Stimulated activated CD8-positive, alpha-beta memory T cell treated with anti-CD3 and anti-CD28 coated beads, Interleukin-12 subunit alpha, Interleukin-12 subunit beta, amount 100 ng/mL, for 1 hour (primary cell): ENCODE measurements around the gene PKHD1.

ENCODE experiments used
- DNase-seq: peaks from one replicate; pipeline ENCODE4 v3.0.0-alpha.2; 2020; ENCODE audit warnings: low read depth

Gene PKHD1

DNA sequence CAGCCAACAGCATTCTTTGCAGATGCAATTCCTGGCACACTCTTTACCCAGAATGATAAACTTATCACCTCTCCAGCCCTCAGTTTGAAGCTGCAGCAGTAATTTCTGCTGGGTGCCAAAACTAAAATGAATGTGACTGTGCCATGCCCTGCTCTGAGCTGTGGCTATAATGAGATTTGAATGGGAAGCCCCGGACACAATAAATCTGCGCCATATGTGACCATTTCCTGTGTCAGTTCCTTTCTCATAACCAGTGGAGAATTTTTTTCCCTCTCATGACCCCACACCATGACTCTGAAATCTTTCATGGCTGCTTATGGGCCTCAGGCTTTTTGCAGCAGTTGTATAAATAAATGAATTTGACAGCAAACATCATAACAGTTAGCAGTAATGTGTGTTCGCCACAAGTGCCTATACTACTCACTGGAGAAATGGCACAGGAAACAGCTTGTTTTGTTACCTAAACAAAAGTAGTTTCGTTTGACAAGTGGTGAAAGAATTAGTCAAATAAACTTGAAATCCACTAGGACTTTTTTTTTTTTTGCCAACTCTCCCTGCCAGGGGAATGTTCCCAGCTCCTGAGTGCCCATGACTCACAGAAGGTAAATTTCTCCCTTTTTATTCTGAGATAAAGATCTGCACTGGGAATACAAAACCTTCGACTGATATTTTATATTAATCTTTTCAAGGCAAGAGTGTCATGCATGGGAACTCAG, 408.4 kb downstream of the PKHD1 start:
- DNase-seq = no peak

DNA sequence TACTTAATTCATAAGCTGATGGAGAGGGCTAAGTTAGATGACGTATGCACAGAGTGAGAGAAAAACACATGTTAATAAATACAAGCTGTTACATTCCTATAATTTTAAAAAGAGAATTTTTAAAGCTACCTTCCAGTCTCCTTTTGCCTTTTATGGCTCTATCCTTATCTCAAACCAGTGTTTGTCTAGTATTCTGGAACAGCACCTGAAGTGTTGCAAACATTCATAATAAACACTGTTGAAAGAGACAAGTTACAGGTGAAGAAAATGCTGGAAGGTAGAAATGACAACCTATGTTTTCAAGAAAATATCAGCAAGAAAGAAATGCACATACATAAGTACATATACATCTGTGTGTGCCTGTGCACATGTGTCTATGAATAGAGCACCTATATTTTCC, 409.1 kb downstream of the PKHD1 start:
- DNase-seq = no peak

DNA sequence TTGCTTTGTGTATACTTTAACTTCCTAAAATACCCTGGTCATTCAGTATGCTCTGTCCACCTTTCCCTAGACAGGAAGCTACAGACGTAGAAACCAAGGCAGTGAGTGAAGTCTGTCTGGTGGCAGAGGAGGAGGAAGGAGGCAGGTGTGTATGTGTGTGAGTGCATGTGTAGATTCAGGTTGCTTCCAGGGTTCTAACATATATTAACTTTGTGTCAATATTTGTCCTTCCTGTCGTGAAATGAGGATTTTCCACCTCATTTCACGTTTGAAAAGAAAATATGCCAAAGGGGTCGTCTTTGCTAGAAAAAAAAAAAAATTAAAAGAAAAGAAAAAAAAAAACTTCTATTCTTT, 411.5 kb downstream of the PKHD1 start:
- no peak for DNase-seq

DNA sequence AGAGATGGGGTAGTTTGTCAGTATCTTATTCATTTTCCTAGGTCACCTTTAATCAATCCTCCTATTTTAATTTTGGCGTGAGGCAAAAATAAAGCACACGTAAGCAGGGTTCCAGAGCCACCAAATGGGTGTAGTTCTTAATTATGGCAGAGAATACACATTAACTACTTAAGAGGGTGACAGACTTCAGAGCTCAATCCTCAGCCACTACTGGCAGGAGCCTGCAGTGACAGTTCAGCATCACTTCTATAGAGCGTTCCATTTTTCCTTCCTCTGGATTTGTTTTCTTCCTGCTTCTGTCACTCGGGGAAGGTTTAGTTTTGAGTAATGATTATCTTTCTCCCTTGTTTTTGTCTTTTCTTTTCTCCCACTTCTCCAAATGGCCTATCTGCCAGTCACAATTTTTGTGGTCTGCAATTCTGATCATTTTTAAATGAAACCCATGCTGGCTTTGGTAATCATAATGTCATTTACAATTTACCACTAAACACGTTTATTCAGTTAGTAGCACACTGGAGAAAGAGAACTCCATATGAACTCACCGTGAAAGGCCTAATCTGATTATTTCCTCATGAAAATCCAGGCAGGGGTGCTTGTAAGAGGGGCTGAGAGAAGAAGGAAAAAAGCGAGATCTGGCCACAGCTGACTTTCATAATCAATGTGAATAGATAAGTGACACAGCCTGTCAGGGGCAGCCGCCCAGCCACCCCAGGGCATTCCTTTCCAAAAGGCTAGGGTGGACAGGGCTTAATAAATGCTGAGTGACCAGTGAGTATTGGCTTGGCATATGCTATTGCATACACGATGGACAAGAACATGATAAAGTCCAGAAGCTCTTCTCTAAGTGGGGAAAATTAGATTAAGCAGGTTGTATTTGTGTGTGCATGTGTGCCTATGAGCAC, 412.1 kb downstream of the PKHD1 start:
- DNase-seq = no peak

DNA sequence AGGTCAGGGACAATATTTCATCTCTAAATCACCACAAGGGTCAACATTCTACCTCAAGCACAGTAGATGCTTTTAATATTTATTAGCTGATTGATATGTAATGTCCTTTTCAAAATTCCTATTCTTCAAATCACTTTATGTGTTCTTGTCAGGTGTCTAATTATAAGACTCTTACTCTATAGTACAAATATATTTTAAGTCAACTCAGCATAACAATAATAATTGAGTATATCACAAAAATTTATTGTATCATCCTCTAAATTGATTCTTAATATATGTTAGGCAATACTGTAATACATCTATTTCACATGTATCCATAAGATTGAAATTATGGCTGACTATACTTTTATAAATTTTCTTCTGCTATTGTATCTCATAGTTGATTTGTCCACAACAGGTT, 423.9 kb downstream of the PKHD1 start:
- DNase-seq = no peak

DNA sequence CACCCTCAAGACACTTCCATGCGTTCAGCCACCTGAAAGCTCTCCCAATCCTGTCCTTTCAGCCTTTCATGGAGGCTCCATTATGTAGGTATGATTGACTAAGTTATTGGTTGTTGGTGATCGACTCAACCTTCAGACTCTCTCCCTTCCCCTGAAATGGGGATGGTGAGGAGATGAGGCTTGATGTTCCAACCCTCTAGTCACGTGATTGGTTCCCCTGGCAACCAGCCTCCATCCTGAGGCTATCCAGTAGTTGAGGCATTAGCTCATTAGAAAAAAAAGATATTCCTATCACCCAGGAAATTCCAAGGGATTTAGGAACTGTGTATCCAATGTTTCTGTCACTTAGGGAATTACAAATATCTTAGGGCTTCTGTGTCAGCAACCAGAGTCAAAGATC, 426.6 kb downstream of the PKHD1 start:
- no peak for DNase-seq

DNA sequence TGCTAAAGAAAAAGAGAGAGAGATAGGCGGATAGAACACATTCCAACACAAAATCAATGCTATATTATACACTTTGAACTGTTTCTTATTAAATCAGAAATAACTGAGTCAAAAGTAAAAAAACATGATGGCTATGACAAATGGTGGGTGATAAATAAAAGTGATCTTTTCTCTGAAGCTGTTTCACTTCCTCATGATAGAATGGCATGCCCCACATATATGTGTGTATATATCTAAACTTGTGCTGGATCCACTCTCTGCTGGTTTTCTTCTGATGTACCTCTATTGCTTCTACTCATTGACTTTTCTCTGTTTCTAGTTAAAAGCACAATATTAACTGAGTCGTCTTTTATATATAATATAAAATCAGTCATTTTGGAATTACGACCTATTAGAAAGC, 429.9 kb downstream of the PKHD1 start:
- no peak for DNase-seq

DNA sequence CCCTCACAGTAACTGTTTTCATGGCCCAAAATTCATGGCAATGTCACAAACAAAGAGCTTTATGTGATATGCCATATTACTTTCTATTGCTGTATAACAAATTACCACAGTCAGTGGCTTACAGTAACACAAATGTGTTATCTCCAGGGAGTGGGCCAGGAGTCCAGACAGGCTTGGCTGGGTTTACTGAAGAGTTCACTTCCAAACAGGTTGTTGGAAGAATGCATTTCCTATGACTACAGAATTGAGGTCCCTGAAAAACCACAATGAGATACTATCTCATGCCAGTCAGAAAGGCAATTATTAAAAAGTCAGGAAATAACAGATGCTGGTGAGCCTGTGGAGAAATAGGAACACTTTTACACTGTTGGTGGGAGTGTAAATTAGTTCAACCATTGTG, 431.9 kb downstream of the PKHD1 start:
- DNase-seq = no peak

DNA sequence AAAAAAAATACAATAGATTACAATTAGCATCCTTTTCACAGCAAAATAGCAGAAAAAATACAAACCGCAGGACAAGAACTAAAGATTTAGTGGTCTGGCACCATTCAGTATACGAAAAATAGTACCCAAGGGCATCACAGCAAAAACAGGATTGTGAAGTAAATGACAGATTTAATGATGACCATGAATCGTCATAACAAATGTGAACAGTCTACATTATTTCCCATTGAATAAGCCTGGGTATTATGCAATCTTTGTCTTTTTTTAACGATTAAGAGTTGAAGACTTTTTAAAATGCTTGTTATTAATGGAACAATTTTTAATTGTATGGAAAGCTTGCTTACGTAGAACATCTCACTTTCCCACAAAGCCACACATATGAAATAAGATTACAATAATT, 432.8 kb downstream of the PKHD1 start:
- no peak for DNase-seq

DNA sequence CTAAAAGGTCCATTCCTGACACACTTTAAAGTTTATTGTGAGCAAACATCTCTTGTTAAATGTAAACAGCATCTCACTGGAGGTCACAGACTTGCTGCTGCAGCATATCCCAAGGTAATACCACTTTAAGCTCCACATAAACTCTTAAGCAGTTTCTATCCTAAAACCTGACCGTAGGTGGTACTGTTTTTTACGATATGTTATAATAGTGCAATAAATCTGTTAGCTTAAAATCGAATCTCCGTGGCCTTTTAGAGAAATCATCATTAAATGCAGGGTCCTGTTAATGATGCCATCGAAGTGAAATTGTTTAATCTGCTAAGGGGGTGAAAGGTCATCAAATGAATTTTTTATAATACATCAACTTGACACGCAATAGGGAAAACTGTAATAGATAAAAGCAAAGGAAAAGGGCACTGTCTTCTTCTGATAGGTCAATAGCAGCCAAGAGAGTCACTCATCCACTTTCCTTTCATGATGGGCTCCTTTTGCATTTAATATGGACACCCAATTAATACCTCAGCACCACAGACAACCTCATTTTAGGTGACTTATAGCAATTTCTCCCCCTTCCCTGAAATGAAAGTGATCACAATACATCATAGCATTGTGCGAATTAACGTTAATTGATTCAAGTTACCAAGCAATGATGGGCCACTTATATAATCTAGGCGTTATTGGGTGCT, 436.1 kb downstream of the PKHD1 start:
- no peak for DNase-seq

DNA sequence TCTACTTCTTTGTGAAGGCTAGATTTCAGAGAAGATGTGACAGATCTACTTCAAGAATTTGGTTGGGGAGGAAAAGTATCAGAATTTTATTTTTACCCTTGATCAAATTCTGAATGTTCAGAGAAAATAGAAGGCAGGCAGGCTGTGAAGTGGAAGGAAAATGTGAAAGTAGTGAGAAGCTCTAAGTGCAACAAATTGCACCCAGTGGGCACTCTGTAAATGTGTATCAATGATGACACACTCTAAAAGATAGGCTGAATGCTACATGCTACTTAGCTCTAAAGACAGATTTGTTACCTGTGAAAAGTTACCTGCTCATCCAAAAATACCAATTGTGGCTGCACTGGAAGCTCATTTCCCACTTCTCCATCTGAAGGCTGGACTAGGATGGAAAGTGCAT, 438.6 kb downstream of the PKHD1 start:
- no peak for DNase-seq

DNA sequence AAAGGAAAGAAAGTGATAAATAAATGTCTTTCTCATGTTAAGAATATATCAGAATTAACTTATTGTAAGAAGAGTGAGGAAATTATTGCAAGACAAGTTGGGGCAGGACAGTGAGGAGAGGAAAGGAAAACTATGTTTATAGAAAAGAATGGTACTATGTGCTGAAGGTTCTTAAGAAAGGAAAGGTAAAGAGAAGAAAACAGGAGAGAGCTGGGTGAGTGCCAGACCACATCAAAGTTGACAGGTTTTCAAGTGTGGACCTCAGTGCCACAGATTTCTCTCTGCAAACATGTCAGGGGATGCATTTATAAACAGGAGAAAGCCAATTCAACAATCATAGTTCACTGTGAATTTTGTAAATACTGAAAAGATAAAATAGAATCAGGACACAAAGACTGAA, 439.2 kb downstream of the PKHD1 start:
- DNase-seq = no peak

DNA sequence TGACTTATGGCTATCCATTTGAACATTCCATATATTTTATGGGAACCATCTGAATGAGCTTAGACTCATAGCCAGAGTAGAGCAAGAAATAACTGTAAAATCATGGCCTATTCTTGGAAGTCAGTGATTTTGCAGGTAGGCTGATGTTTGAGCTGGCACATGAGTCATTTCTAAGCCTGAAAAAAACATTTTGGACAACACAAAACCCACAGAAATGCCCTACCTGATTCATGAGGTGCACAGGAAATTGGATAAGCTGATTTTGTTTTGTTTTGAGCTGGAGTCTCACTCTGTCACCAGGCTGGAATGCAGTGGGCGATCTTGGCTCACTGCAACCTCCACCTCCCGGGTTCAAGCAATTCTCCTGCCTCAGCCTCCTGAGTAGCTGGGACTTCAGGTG, 443.0 kb downstream of the PKHD1 start:
- no peak for DNase-seq

DNA sequence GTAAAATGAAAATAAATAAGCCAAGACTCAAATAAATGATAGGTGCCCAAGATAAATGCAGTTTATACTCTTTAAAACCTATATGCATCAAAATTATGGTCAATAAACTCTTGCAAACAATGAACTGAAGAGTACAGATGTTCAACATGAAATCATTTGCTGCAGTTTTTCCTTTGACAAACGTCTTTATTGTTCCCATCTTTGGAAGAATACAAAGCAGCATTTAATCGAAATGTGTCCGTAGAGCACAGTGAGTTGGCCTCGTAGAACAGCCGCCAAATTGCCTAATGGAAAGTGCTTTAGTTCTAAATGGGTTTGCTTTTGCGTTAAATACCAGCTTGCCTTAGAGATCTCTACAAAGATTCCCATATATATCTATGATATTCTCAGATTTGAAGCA, 447.4 kb downstream of the PKHD1 start:
- DNase-seq = no peak

DNA sequence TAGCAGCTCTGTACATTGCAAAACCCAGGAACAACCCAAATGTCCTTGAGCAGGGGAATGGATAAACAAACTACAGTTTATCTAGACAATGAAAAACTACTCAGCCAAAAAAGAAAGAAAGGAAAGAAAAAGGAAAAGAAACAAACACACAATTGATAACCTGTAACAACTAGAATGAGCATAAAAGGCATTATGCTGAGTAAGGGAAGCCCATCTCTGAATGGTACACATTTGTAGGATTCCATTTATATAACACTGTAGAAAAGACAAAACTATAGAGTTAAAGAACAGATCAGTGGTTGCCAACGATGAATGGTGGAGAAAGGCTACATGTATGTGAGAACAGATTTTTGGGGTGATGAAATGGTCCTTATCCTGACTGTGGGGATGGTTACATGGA, 454.0 kb downstream of the PKHD1 start:
- DNase-seq = no peak

DNA sequence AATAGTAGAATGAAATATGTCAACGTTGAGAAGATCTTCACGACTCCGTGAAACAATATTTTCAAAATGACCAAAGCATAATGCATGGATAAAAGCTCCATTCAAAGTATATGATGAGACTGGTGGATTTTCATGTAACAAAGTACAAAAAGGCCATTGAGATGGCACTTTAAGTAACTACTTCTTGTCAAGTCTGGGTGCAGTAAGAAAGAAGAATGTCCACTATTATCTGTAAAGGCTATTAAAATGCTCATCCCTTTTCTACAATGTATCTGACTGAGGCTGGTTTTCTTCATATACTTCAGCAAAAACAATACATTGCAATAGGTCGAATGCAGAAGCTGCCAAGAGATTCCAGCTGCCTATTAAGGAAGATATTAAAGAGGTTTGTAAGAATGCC, 457.4 kb downstream of the PKHD1 start:
- no peak for DNase-seq

DNA sequence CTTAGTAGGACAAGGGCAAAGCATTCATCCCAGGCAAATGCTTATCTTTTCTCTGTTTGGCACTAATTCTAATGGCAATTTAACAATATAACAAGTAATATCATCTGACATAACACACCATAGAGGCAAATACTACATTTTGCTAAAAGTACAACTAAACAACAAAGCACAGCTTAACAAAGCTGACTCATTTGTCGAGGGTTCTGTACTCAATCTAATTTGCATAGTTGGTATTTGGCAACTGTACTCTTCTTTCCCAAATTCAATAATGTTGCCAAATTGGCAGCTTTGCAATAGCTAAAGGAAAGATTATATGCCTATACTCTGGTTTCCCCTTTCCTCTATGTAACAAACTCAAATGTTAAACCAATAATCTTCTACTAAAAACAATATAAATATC, 461.0 kb downstream of the PKHD1 start:
- DNase-seq = no peak

DNA sequence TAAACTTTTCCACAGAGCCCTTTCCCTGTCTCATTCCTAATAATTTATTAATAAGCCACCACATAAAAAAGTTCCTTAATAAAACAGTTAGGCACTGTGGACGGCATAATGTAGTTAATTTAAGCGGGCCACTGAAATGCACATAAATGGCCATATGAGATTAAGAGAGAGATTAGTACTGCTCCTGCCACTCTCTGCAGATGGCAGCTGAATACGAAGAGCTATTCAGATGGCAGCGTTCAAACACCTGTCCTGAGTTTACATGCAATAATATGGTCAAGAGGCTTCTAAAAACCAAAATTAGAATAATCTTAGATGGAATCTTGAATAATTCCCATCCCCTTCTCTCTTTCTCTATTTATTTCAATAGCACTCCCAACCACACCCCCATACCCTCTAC, 461.8 kb downstream of the PKHD1 start:
- DNase-seq = no peak

DNA sequence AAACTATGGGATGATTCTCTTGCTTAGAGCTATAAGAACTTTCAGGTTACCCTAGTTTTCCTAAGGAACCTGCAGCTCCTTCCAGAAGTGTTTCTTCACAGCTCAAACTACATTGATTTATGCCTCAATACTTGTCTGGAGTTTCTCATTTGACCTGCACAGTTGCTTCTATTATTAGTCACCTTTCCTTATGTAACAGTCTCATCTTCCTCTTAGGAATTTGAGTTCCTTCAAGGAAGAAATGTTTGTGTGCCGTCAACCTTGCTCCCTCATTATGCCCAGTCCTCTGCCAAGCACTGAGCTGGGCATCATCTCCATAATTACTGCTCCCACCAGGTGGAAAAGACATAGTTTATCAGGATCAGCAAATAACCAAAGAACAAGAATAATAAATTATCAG, 466.4 kb downstream of the PKHD1 start:
- DNase-seq = no peak

DNA sequence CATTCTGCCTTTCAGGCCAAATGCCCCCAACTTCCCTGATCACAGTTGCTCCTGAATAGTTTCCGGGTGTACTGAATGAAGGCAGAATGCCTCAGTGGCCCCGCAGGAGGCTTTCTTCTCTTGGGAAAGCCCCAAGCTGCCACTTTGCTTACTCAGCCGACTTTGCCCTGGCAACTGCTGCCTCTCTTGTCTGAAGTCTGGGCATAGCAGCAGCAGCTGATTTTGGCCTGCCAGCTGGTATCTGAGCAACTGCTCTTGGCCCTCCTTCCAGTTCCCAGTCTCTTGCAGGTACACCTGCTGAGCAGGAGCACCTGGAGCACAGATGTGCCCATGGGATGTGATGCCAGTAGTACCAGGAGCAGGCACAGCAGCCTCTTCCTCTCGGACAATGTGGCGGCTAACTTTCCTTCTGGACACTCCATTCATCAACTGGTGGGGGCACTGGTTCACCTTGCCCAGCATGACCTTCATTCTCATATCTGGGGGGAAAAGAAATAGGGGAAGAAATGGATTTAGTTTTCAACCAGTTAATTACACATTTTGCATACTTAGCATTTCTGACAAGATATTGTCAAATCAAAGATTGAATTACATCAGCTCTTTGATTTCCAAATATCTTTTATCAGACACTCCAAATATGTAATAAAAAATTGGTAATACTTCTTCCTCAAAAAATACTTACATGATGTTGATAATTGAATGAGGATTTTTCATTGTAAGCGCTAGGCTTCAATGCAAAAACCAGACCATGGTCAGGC, 468.2 kb downstream of the PKHD1 start:
- no peak for DNase-seq

DNA sequence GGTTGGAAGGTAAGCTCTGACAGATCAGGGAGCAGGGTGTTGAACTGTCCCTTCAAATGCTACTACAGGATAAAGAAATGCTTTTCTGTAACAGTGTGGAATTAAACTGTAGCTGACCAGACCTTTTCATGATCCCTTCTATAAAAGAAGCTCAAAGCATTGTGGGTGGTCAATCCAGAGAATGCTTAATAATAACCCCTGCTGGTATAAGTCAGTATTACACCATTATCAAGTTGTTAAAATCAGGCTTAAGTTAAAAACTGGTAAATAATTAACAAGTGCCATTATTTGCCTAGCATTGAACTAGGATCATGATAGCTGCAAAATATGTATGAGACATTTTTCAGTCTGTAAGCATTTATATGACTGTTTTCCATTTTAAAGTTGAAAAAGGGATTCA, 468.9 kb downstream of the PKHD1 start:
- DNase-seq = no peak

DNA sequence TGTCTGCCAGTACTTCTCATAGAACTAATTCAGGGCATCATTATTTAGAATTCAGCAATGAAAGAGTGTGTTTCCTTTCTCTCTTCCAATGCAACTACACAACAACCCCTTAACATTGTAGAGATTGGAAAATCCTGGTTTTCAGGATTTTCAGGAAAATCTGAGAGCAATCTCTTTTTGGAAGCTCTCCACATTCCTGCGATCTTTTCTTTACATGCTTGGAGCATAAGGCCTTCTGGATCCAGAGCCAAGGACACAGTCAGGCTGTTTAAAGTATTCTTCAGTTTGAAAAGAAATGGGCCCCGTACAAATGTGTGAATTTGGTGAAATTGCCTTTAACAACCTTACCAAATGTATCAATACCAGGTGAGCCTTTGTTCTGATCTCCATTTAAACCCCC, 469.7 kb downstream of the PKHD1 start:
- no peak for DNase-seq
